Astrocyte (in vitro differentiated cells and primary cell): ENCODE results near the gene HOXA2. TPM values are rescaled to one million over a fixed set of nuclear protein-coding genes. Genes with fewer than 3 reads are reported as not detected.

Source experiments
- DNase-seq: peaks from one replicate; pipeline ENCODE4 v3.0.0-alpha.2; 2010; ENCODE audit warnings: low read depth
- FAIRE-seq: peaks from 2 replicates; lab custom pipeline; 2011; peaks lifted over from hg19 to GRCh38; lab: Jason Lieb, UNC
- H2AFZ ChIP-seq: 2 replicates; pipeline ENCODE4 v1.6.0; 2012; ENCODE audit warnings: low read depth, low read length, inconsistent platforms
- H3K27ac ChIP-seq: 2 replicates; pipeline ENCODE4 v1.5.1; 2011; ENCODE audit warnings: low read depth, low read length, inconsistent platforms
- H3K27me3 ChIP-seq: 2 replicates; pipeline ENCODE4 v1.6.0; 2011; ENCODE audit warnings: low read length, inconsistent platforms; ENCODE audit not compliant: insufficient read depth
- H3K36me3 ChIP-seq: 2 replicates; pipeline ENCODE4 v1.5.1; 2011; ENCODE audit warnings: low read length, inconsistent platforms; ENCODE audit not compliant: insufficient read depth
- H3K4me1 ChIP-seq: 2 replicates; pipeline ENCODE4 v1.5.1; 2011; ENCODE audit warnings: low read length, inconsistent platforms; ENCODE audit not compliant: insufficient read depth
- H3K4me2 ChIP-seq: 2 replicates; pipeline ENCODE4 v1.6.0; 2012; ENCODE audit warnings: low read length, inconsistent platforms
- H3K4me3 ChIP-seq: 2 replicates; pipeline ENCODE4 v1.5.1; 2011; ENCODE audit warnings: low read depth, mild to moderate bottlenecking, low read length, inconsistent platforms; ENCODE audit not compliant: insufficient read depth
- H3K79me2 ChIP-seq: 2 replicates; pipeline ENCODE4 v1.6.0; 2012; ENCODE audit warnings: mild to moderate bottlenecking, low read length, inconsistent platforms; ENCODE audit not compliant: insufficient read depth
- H3K9ac ChIP-seq: 2 replicates; pipeline ENCODE4 v1.6.0; 2012; ENCODE audit warnings: mild to moderate bottlenecking, low read length, inconsistent platforms
- H3K9me3 ChIP-seq: 2 replicates; pipeline ENCODE4 v1.5.1; 2012; ENCODE audit warnings: low read depth, mild to moderate bottlenecking, low read length, inconsistent platforms; ENCODE audit not compliant: insufficient read depth
- H4K20me1 ChIP-seq: 2 replicates; pipeline ENCODE4 v1.6.0; 2012; ENCODE audit warnings: low read length, inconsistent platforms; ENCODE audit not compliant: insufficient read depth
- H3K27ac Mint-ChIP-seq: one replicate; pipeline ENCODE4 v1.8.0; 2021; ENCODE audit warnings: mild to moderate bottlenecking, mixed read lengths; ENCODE audit not compliant: unreplicated experiment
- H3K27me3 Mint-ChIP-seq: one replicate; pipeline ENCODE4 v1.8.0; 2021; ENCODE audit warnings: low read depth, mixed read lengths; ENCODE audit not compliant: unreplicated experiment
- H3K36me3 Mint-ChIP-seq: one replicate; pipeline ENCODE4 v1.8.0; 2021; ENCODE audit warnings: low read depth, mixed read lengths; ENCODE audit not compliant: unreplicated experiment
- H3K4me1 Mint-ChIP-seq: one replicate; pipeline ENCODE4 v1.8.0; 2021; ENCODE audit warnings: low read depth, mixed read lengths; ENCODE audit not compliant: unreplicated experiment
- H3K4me3 Mint-ChIP-seq: one replicate; pipeline ENCODE4 v1.8.0; 2021; ENCODE audit warnings: mild to moderate bottlenecking, moderate library complexity, mixed read lengths; ENCODE audit not compliant: unreplicated experiment
- H3K9me3 Mint-ChIP-seq: one replicate; pipeline ENCODE4 v1.8.0; 2021; ENCODE audit warnings: mild to moderate bottlenecking, mixed read lengths; ENCODE audit not compliant: unreplicated experiment
- CTCF ChIP-seq: IDR thresholded peaks from 2 replicates; pipeline ENCODE4 v1.5.1; 2011; ENCODE audit warnings: low read depth, mild to moderate bottlenecking, inconsistent platforms, low read length, moderate library complexity; ENCODE audit not compliant: insufficient read depth
- EZH2 ChIP-seq: IDR thresholded peaks from 2 replicates; pipeline ENCODE4 v1.6.1; 2012; ENCODE audit warnings: mild to moderate bottlenecking, low read length, inconsistent platforms; ENCODE audit not compliant: insufficient read depth
- total RNA-seq: library from RNA; stranded (reverse); gene quantifications from 2 replicates; pipeline ENCODE4 v1.2.1, GENCODE V29; 2021

HOXA2 gene
- total RNA-seq, 1 donor from 2014 or later = not detected

DNA sequence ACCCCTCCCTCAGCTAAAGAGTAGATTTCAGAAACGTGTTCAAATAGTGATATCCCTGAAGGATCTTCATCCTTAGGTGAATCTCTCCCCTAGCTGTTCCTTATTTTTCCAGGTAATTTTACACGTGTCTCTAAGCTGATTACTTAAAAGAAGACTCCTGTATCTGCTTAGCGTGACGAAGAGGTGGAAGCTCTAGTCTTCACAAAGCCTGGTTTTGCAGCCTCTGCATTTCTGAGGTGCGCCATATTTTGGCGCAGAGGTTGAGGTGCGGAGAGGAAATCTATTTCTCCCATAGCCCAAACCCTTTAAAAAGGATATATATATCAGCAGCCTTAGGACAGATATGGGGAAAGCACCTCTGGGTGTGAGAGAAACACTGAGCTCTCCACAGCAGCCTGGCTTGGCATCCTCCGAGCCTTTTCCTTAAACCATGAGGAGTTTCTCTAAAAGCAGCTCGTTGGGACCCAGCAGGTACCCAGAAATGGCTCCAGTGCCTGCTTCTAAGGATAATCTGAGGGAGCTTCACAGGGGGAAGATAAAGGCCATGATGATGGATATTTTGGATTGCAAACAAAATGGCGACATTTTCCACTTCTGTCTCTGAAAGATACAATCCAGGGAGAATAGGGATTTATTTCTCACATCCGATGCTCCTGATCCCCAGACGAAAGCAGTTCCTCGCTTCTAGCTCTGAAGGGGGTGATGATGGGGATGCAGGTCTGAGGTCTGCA lies 3.0 kb upstream of the HOXA2 start:
- peaks cover 69% of the 10 kb centered on the region for H3K27me3 ChIP-seq
- no peaks in the 10 kb centered on the region for H3K36me3 ChIP-seq
- no peaks in the 10 kb centered on the region for H4K20me1 ChIP-seq
- peaks cover 42% of the 10 kb centered on the region for H3K4me1 ChIP-seq
- Mint-ChIP-seq H3K27ac (no peak overlapping the region), H3K27me3 (peaks cover 88% of the 10 kb centered on the region), H3K9me3 (peaks cover 41% of the 10 kb centered on the region), H3K36me3 (peaks cover 6% of the 10 kb centered on the region), H3K4me3 (no peak overlapping the region), H3K4me1 (no peaks in the 10 kb centered on the region)
- TF ChIP-seq EZH2 (no peak), CTCF (no peak)
- H2AFZ ChIP-seq = no peak overlapping the region
- H3K27ac ChIP-seq = peak overlapping the region; percentile 65
- H3K4me3 ChIP-seq = peak overlapping the region; percentile 1
- H3K9ac ChIP-seq = peak overlapping the region; percentile 68
- peak overlapping the region; percentile 91 for H3K4me2 ChIP-seq
- no peaks in the 10 kb centered on the region for H3K9me3 ChIP-seq
- peak; percentile 32 for DNase-seq
- no peak for FAIRE-seq
- peaks cover 24% of the 10 kb centered on the region for H3K79me2 ChIP-seq

GRCh38 chr7:27104341-27105058 lies 2.0 kb upstream of the HOXA2 start:
- Mint-ChIP-seq H3K4me3 (no peak overlapping the region), H3K27ac (no peak overlapping the region), H3K4me1 (no peaks in the 10 kb centered on the region), H3K36me3 (peaks cover 3% of the 10 kb centered on the region), H3K27me3 (peaks cover 91% of the 10 kb centered on the region), H3K9me3 (peaks cover 39% of the 10 kb centered on the region)
- Histone ChIP-seq H2AFZ (no peak overlapping the region), H3K79me2 (peaks cover 26% of the 10 kb centered on the region), H3K9ac (peak overlapping the region; percentile 68), H3K27ac (peak overlapping the region; percentile 27), H3K4me2 (peak overlapping the region; percentile 91), H3K4me3 (no peak overlapping the region), H3K27me3 (peaks cover 73% of the 10 kb centered on the region), H3K4me1 (peaks cover 36% of the 10 kb centered on the region), H3K36me3 (no peaks in the 10 kb centered on the region), H3K9me3 (no peaks in the 10 kb centered on the region), H4K20me1 (no peaks in the 10 kb centered on the region)
- FAIRE-seq (no peak), DNase-seq (peak; percentile 89)
- TF ChIP-seq EZH2 = no peak
- TF ChIP-seq CTCF = no peak
